Trophoblast cell (in vitro differentiated cells and primary cell): ENCODE measurements around the gene SNX19.

Experiments used
- DNase-seq, 2 donors: peaks; one replicate each; pipeline ENCODE4 v3.0.0-alpha.2; 2016
- H2AFZ ChIP-seq: 2 replicates; pipeline ENCODE4 v1.6.1; 2013; ENCODE audit warnings: low read length, moderate library complexity, mild to moderate bottlenecking; ENCODE audit not compliant: insufficient read depth, poor library complexity
- H2AK5ac ChIP-seq: 2 replicates; pipeline ENCODE4 v1.6.1; 2013; ENCODE audit warnings: mild to moderate bottlenecking, low read length
- H2BK120ac ChIP-seq: 2 replicates; pipeline ENCODE4 v1.6.1; 2013; ENCODE audit warnings: low read length, mild to moderate bottlenecking, moderate library complexity; ENCODE audit not compliant: insufficient read depth, poor library complexity
- H2BK12ac ChIP-seq: 2 replicates; pipeline ENCODE4 v1.6.1; 2013; ENCODE audit warnings: mild to moderate bottlenecking, low read length, moderate library complexity
- H2BK5ac ChIP-seq: 2 replicates; pipeline ENCODE4 v1.6.1; 2013; ENCODE audit warnings: low read length, low read depth, moderate library complexity, mild to moderate bottlenecking; ENCODE audit not compliant: poor library complexity
- H3K14ac ChIP-seq: 2 replicates; pipeline ENCODE4 v1.6.1; 2013; ENCODE audit warnings: mild to moderate bottlenecking, low read length
- H3K18ac ChIP-seq: 2 replicates; pipeline ENCODE4 v1.6.1; 2013; ENCODE audit warnings: mild to moderate bottlenecking, low read length
- H3K23ac ChIP-seq: 2 replicates; pipeline ENCODE4 v1.6.1; 2013; ENCODE audit warnings: low read length
- H3K27ac ChIP-seq: 2 replicates; pipeline ENCODE4 v1.5.1; 2013; ENCODE audit warnings: low read depth, mild to moderate bottlenecking, inconsistent platforms, low read length, moderate library complexity
- H3K27me3 ChIP-seq: 2 replicates; pipeline ENCODE4 v1.6.1; 2013; ENCODE audit warnings: inconsistent platforms, mild to moderate bottlenecking, low read length, moderate library complexity; ENCODE audit not compliant: insufficient read depth
- H3K36me3 ChIP-seq, 2 experiments: 1 replicate in 1 of 2; 2 replicates in 1 of 2; pipeline ENCODE4 v1.6.1; 2013; ENCODE audit warnings: low read length in 2 of 2, mild to moderate bottlenecking in 2 of 2, moderate library complexity in 1 of 2; ENCODE audit not compliant: insufficient read depth in 2 of 2, control insufficient read depth in 1 of 2
- H3K4ac ChIP-seq: 2 replicates; pipeline ENCODE4 v1.6.1; 2013; ENCODE audit warnings: low read depth, mild to moderate bottlenecking, low read length, moderate library complexity
- H3K4me1 ChIP-seq, 2 experiments: 1 replicate in 1 of 2; 2 replicates in 1 of 2; pipeline ENCODE4 v1.6.1; 2013; ENCODE audit warnings: low read length in 2 of 2, mild to moderate bottlenecking in 2 of 2, moderate library complexity in 1 of 2; ENCODE audit not compliant: insufficient read depth in 2 of 2, control insufficient read depth in 1 of 2
- H3K4me2 ChIP-seq: 2 replicates; pipeline ENCODE4 v1.6.1; 2013; ENCODE audit warnings: inconsistent platforms, mild to moderate bottlenecking, low read length, moderate library complexity
- H3K4me3 ChIP-seq: 2 replicates; pipeline ENCODE4 v1.5.1; 2013; ENCODE audit warnings: mild to moderate bottlenecking, low read depth, low read length, inconsistent platforms
- H3K79me1 ChIP-seq: one replicate; pipeline ENCODE4 v1.6.1; 2013; ENCODE audit warnings: low read length
- H3K79me2 ChIP-seq: 2 replicates; pipeline ENCODE4 v1.6.1; 2013; ENCODE audit warnings: low read length, mild to moderate bottlenecking; ENCODE audit not compliant: control insufficient read depth, insufficient read depth, poor library complexity
- H3K9ac ChIP-seq: 2 replicates; pipeline ENCODE4 v1.6.1; 2013; ENCODE audit warnings: mild to moderate bottlenecking, low read length
- H3K9me3 ChIP-seq: 2 replicates; pipeline ENCODE4 v1.6.1; 2013; ENCODE audit warnings: low read depth, mild to moderate bottlenecking, control low read depth, inconsistent platforms, low read length; ENCODE audit not compliant: insufficient read depth
- H4K12ac ChIP-seq: 2 replicates; pipeline ENCODE4 v1.6.1; 2013; ENCODE audit warnings: low read depth, mild to moderate bottlenecking, low read length, moderate library complexity
- H4K8ac ChIP-seq: 2 replicates; pipeline ENCODE4 v1.6.1; 2013; ENCODE audit warnings: low read depth, mild to moderate bottlenecking, low read length, moderate library complexity
- H4K91ac ChIP-seq: one replicate; pipeline ENCODE4 v1.6.1; 2013; ENCODE audit warnings: low read depth, mild to moderate bottlenecking, low read length, moderate library complexity
- WGBS: extraction: QIAGEN DNeasy Blood & Tissue Kit; methylation state at CpG from one replicate; pipeline ENCODE4 v1.1.7; 2013; ENCODE audit warnings: missing lambda C conversion rate; ENCODE audit not compliant: insufficient read length, insufficient coverage; ENCODE audit errors: extremely low coverage; 5-methylcytosine and 5-hydroxymethylcytosine counted together

The SNX19 gene

DNA sequence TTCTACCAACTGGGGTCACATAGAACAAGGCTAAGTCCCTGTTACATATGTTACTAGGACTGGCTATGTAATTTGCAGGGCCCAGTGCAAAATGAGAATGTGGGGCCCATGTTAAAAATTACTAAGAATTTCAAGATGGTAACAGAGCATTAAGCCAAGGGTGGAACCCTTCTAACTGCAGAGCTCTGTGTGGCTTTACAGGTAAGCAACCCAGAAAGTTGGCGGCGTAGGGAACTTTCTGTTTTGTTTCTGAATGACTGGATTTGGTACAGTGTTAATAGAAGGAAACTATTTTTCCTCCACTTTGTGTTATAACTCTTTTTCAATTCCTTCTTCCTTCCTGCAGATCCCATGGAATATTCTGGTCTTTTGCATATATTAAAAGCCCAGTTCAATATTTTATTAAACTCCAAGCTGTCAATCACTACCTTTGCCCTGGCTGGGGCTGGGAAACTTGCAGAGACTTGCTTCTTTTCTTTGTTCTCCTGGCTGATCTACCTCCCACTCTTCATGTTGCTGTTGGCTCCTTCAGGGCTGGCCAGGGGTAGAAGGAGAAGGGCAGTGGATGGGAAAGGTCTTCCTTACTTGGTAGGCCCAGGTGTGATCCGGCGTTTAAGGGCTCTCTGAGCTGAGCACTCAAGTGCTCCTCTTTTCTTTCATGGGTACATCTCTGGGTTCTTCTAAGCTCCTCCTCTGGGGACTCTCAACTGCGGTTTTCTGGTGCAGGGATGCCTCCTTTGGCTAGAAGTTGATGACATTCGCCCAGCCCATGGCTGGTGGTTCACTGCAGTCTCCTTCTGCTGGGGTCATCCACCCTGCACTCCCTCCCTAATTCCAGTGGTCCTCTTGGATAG lies 67.7 kb downstream of the SNX19 start:
- no CpG with 5 or more reads among the region's 6 CpGs for WGBS

DNA sequence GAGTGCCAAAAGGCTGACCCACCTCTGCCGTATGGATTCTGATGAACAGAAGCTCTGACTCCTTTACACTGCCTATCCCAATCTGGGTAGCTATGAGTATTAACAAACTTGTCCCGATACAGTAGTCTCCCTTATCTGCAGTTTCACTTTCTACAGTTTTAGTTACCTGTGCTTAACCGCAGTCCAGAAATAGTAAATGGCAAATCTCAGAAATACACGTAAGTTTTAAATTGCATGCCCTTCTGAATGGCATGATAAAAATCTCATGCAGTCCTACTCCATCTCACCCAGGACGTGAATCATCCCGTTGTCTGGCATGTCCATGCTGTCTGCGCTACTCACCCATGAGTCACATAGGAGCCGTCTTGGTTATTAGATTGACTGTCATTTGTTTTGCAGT lies 68.8 kb downstream of the SNX19 start:
- no peaks in the 10 kb centered on the region for H3K9me3 ChIP-seq
- no peaks in the 10 kb centered on the region for H3K4me1 ChIP-seq
- no CpG with 5 or more reads among the region's 8 CpGs for WGBS
- no peaks in the 10 kb centered on the region for H3K27me3 ChIP-seq
- no peak overlapping the region for H2AFZ ChIP-seq
- no peak overlapping the region for H3K9ac ChIP-seq
- no peak overlapping the region for H2BK12ac ChIP-seq
- no peak overlapping the region for H3K4ac ChIP-seq
- H4K8ac ChIP-seq = no peak overlapping the region
- H4K91ac ChIP-seq = no peak overlapping the region
- no peak overlapping the region for H2BK5ac ChIP-seq
- H3K23ac ChIP-seq = no peak overlapping the region
- no peak overlapping the region for H2BK120ac ChIP-seq
- no peak overlapping the region for H3K14ac ChIP-seq
- H3K18ac ChIP-seq = no peak overlapping the region
- H3K79me1 ChIP-seq = no peaks in the 10 kb centered on the region
- no peaks in the 10 kb centered on the region for H3K36me3 ChIP-seq
- no peak overlapping the region for H3K4me2 ChIP-seq
- no peak overlapping the region for H2AK5ac ChIP-seq
- H4K12ac ChIP-seq = no peak overlapping the region
- peak; percentile 83 to 88 for DNase-seq
- no peaks in the 10 kb centered on the region for H3K79me2 ChIP-seq
- H3K4me3 ChIP-seq = no peak overlapping the region
- no peak overlapping the region for H3K27ac ChIP-seq

More for the DNA sequence above, 67.7 kb downstream of the SNX19 start:
- Histone ChIP-seq H3K4me2 (no peak overlapping the region), H3K4me1 (no peaks in the 10 kb centered on the region), H3K36me3 (no peaks in the 10 kb centered on the region), H2AK5ac (no peak overlapping the region), H3K4me3 (no peak overlapping the region), H3K79me2 (no peaks in the 10 kb centered on the region), H4K91ac (no peak overlapping the region), H4K8ac (no peak overlapping the region), H3K14ac (no peak overlapping the region), H3K9ac (no peak overlapping the region), H3K9me3 (no peaks in the 10 kb centered on the region), H2BK120ac (no peak overlapping the region), H3K79me1 (no peaks in the 10 kb centered on the region), H3K27me3 (no peaks in the 10 kb centered on the region), H2BK12ac (no peak overlapping the region), H2BK5ac (no peak overlapping the region), H2AFZ (no peak overlapping the region), H3K23ac (no peak overlapping the region), H3K18ac (no peak overlapping the region), H4K12ac (no peak overlapping the region), H3K4ac (no peak overlapping the region), H3K27ac (no peak overlapping the region)
- DNase-seq = no peak

DNA sequence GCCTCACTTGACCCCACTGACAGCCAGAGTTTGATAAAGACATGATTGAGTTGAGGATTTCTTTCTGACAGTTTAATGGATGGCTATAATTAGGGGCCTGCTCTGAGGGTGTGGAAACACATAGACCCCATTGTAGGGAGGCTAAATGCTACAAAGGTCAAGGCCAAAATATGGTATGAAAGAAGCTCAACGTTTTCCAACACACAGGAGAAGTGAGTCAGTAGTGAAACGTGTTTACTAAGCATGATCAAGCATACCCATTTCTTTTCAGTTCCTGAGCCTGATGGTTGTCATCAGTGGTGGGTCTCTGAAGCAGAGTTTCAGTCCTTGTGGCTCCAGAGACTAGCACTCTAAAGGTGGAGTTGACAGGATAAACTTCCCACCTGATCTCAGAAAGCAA lies 69.7 kb downstream of the SNX19 start:
- Histone ChIP-seq H4K12ac (no peak overlapping the region), H3K27me3 (no peaks in the 10 kb centered on the region), H4K8ac (no peak overlapping the region), H3K4me2 (no peak overlapping the region), H3K23ac (no peak overlapping the region), H3K4me3 (no peak overlapping the region), H3K36me3 (no peaks in the 10 kb centered on the region), H3K14ac (no peak overlapping the region), H3K79me2 (no peaks in the 10 kb centered on the region), H3K79me1 (no peaks in the 10 kb centered on the region), H3K4ac (no peak overlapping the region), H4K91ac (no peak overlapping the region), H2BK12ac (no peak overlapping the region), H2AFZ (no peak overlapping the region), H2BK120ac (no peak overlapping the region), H3K18ac (no peak overlapping the region), H2AK5ac (no peak overlapping the region), H3K27ac (no peak overlapping the region), H3K4me1 (no peaks in the 10 kb centered on the region), H2BK5ac (no peak overlapping the region), H3K9ac (no peak overlapping the region), H3K9me3 (no peaks in the 10 kb centered on the region)
- no peak for DNase-seq
- WGBS = no CpG with 5 or more reads among the region's 2 CpGs

DNA sequence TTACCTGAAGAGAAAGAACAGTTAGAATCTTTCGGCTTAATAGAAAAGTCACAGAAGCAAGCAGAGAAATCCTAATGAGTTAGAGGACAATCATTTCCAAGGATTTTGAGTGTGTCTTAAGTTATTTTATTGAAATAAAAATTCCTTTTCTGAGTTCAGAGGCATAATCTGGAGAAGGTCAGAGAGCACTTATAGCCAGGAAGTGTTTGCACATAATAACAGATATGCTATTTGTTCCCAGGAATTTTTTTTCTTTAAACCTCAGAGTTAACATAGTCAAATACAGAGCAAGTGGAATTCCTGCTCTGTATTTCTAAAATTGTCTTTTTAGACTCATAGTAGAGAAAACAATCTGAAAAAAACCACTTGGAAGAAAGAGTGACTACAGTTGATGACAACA lies 74.3 kb downstream of the SNX19 start:
- Histone ChIP-seq H2AFZ (no peak overlapping the region), H2BK5ac (no peak overlapping the region), H3K4me2 (no peak overlapping the region), H3K79me2 (no peaks in the 10 kb centered on the region), H3K27me3 (no peaks in the 10 kb centered on the region), H2AK5ac (no peak overlapping the region), H3K9ac (no peak overlapping the region), H4K91ac (no peak overlapping the region), H3K4me3 (no peak overlapping the region), H3K4me1 (no peaks in the 10 kb centered on the region), H3K14ac (no peak overlapping the region), H3K9me3 (no peaks in the 10 kb centered on the region), H3K36me3 (no peaks in the 10 kb centered on the region), H2BK120ac (no peak overlapping the region), H4K8ac (no peak overlapping the region), H3K23ac (no peak overlapping the region), H3K4ac (no peak overlapping the region), H4K12ac (no peak overlapping the region), H3K18ac (no peak overlapping the region), H2BK12ac (no peak overlapping the region), H3K27ac (no peak overlapping the region), H3K79me1 (no peaks in the 10 kb centered on the region)
- no peak for DNase-seq
- no CpG with 5 or more reads among the region's 1 CpG for whole genome bisulfite sequencing
